GM06990 (cell line): Measurements from ENCODE around the gene RAD9A.

ENCODE experiments used
- DNase-seq: peaks from one replicate; pipeline ENCODE4 v3.0.0-alpha.2; 2011; ENCODE audit not compliant: insufficient read length; ENCODE audit errors: extremely low read depth
- H3K27me3 ChIP-seq: replicated peaks from 2 replicates; pipeline ENCODE4 v1.6.0; 2011; ENCODE audit warnings: low read length; ENCODE audit not compliant: control insufficient read depth, insufficient read depth
- H3K36me3 ChIP-seq: 2 replicates; pipeline ENCODE4 v1.5.1; 2011; ENCODE audit warnings: low read length; ENCODE audit not compliant: control insufficient read depth, insufficient read depth
- H3K4me3 ChIP-seq: replicated peaks from 2 replicates; pipeline ENCODE4 v1.5.1; 2011; ENCODE audit warnings: low read depth, mild to moderate bottlenecking, control low read depth, low read length
- TF ChIP-seq, protein P1 (sequence below): IDR thresholded peaks from 2 replicates; pipeline ENCODE4 v1.5.1; 2011; ENCODE audit warnings: low read length, control low read depth, mild to moderate bottlenecking, inconsistent platforms; ENCODE audit not compliant: insufficient read depth, poor library complexity, severe bottlenecking

Gene RAD9A

GRCh38 chr11:67369801-67370284, 21.9 kb upstream of the RAD9A start:
- no peaks in the 10 kb centered on the region for H3K36me3 ChIP-seq
- H3K27me3 ChIP-seq = no peaks in the 10 kb centered on the region
- H3K4me3 ChIP-seq = no peak overlapping the region
- DNase-seq = no peak
- TF ChIP-seq, protein P1, sequence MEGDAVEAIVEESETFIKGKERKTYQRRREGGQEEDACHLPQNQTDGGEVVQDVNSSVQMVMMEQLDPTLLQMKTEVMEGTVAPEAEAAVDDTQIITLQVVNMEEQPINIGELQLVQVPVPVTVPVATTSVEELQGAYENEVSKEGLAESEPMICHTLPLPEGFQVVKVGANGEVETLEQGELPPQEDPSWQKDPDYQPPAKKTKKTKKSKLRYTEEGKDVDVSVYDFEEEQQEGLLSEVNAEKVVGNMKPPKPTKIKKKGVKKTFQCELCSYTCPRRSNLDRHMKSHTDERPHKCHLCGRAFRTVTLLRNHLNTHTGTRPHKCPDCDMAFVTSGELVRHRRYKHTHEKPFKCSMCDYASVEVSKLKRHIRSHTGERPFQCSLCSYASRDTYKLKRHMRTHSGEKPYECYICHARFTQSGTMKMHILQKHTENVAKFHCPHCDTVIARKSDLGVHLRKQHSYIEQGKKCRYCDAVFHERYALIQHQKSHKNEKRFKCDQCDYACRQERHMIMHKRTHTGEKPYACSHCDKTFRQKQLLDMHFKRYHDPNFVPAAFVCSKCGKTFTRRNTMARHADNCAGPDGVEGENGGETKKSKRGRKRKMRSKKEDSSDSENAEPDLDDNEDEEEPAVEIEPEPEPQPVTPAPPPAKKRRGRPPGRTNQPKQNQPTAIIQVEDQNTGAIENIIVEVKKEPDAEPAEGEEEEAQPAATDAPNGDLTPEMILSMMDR = no peak

GRCh38 chr11:67370351-67371076, 21.3 kb upstream of the RAD9A start:
- no peak overlapping the region for H3K4me3 ChIP-seq
- H3K27me3 ChIP-seq = no peaks in the 10 kb centered on the region
- no peak for DNase-seq
- no peaks in the 10 kb centered on the region for H3K36me3 ChIP-seq
- TF ChIP-seq, protein P1 = no peak

DNA sequence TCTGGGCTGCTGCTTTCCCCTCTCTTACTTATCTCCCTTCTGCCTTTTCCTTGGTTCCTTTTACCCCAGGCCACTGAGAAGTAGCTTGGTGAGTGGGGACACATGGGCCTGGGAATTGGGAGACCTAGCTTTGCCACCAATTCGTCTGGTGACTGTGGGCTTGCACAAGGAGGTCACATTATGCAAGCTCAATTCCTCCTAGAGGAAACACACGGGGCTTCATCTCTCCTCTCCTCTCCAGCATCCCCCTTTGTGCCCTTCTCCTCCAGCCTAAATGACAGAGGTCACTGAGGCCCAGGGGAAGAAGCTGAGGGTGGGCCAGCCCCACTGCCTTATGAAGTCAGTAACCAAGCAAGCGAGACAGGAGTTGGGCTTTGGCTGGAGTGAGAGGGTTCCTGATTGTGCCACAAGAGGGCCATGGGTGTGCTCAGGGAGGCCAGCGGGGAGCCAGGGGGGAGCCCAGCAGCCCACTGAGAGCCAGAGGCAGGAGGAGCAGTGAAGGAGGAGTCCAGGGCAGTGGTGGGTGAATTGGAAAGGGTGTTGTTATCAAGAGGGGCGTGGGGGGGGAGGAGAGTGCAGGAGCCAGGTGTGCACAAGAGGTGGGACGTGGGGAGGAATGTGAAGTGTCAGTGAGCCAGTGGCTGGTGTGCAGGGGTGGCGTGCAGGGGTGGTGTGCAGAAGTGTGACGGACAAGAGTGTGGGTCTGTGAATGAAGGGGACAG, 20.4 kb upstream of the RAD9A start:
- no peak overlapping the region for H3K4me3 ChIP-seq
- TF ChIP-seq, protein P1 = peak; percentile 46
- DNase-seq = peak; percentile 34
- H3K27me3 ChIP-seq = peaks cover 3% of the 10 kb centered on the region; the same call in 1 of the 2 replicates
- no peaks in the 10 kb centered on the region for H3K36me3 ChIP-seq

- TF ChIP-seq, protein P1 = no peak
- H3K27me3 ChIP-seq = peaks cover 3% of the 10 kb centered on the region; the same call in 1 of the 2 replicates
- DNase-seq = no peak
- H3K36me3 ChIP-seq = no peaks in the 10 kb centered on the region
- H3K4me3 ChIP-seq = peak overlapping the region; percentile 40
Observed at GRCh38 chr11:67371911-67372320, 19.9 kb upstream of the RAD9A start.

DNA sequence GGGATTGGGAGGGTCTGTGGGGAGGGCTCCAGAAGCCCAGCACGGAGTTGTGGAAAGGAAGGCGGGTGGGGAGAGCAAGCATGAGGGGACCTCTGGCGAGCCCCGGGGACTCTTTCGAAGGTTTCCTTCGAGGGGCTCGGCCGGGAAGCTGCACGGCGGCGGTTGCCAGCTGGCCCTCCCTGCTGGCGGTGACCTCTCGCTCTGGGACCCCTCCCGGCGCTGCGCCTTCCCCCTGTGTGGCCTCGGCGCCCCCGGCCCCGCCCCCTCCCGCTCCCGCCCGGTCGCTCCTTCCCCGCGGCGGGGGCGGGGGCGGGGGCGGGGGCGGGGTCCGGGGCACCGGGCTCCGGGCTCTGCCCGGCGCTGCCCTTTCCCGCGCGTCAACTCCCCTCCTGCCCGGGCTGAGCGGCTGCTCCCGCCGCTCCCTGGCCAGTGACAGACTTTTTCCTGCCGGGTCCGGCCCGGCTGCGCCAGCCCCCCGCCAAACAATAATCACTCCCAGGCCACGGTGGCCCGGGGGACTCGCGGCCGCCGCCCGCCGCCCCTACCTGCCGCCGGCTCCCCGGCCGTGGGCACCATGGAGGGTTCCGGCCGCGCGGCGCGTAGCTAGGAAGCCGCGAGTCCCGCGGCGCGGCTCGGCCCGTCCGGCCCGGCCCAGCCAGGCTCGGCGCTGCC, 19.3 kb upstream of the RAD9A start:
- no peaks in the 10 kb centered on the region for H3K36me3 ChIP-seq
- TF ChIP-seq, protein P1 = no peak
- peak overlapping the region; percentile 56 for H3K4me3 ChIP-seq
- peaks cover 3% of the 10 kb centered on the region; the same call in 1 of the 2 replicates for H3K27me3 ChIP-seq
- no peak for DNase-seq
